Measurements from ENCODE around the gene GNG5.

DNA sequence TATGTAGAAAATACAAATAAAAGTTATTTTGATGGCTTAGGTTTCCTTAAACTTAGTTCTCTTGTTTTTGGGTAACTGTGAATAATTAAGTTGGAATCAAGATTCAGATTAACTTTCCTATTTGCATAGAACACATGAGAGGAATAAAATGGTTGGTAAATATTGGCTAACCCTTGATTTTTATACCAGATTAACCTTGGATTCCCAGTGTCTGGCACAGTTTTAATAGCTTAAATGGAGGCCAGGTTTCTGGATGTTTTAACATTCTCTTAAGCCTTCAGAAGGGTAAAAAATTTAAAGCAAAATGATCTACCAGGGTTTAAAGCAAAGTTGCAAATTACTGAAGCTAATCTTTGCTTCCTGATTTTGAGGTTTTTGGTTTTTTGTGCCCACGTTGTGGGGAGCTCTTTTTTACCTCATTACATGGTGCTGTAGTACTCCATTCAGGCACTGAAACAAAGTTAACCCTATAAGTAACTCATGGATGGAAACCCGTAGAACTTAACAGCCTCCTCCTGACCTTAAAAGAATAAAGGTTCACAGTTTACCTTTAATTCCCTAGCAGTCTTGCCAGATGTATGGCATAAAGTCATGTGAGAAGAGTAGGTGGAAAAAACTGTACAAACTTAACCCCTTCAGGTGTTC is 8.6 kb downstream of the GNG5 start:
- TF ChIP-seq, protein P1, sequence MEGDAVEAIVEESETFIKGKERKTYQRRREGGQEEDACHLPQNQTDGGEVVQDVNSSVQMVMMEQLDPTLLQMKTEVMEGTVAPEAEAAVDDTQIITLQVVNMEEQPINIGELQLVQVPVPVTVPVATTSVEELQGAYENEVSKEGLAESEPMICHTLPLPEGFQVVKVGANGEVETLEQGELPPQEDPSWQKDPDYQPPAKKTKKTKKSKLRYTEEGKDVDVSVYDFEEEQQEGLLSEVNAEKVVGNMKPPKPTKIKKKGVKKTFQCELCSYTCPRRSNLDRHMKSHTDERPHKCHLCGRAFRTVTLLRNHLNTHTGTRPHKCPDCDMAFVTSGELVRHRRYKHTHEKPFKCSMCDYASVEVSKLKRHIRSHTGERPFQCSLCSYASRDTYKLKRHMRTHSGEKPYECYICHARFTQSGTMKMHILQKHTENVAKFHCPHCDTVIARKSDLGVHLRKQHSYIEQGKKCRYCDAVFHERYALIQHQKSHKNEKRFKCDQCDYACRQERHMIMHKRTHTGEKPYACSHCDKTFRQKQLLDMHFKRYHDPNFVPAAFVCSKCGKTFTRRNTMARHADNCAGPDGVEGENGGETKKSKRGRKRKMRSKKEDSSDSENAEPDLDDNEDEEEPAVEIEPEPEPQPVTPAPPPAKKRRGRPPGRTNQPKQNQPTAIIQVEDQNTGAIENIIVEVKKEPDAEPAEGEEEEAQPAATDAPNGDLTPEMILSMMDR (IDR thresholded peaks at IDR 0.05) = no peak
- no peak for TF ChIP-seq POLR2A (IDR thresholded peaks at IDR 0.05)

Data from adrenal gland (tissue), 5 donors.